Measurements from ENCODE around the gene DDIT3.

GRCh38 chr12:57485695-57486094, 34.6 kb downstream of the DDIT3 start:
- no peak for TF ChIP-seq CTCF (conservative IDR thresholded peaks at IDR 0.05)
- no peak for TF ChIP-seq EZH2 (IDR thresholded peaks at IDR 0.05; ENCODE audit: low read depth)
